HG03342 (cell line): Measurements from ENCODE around the gene PHYH.
"Not testable (repeated sequence)": the region's sequence is repeated elsewhere in the genome, so short reads cannot be mapped to it uniquely, and the experiment has no call there.

Source experiments
- ATAC-seq: cut with Tn5 transposase; IDR thresholded peaks from one replicate; pipeline ENCODE4 v1.9.1; 2021; ENCODE audit warnings: mild to moderate bottlenecking, moderate library complexity; ENCODE audit not compliant: unreplicated experiment

PHYH gene

DNA sequence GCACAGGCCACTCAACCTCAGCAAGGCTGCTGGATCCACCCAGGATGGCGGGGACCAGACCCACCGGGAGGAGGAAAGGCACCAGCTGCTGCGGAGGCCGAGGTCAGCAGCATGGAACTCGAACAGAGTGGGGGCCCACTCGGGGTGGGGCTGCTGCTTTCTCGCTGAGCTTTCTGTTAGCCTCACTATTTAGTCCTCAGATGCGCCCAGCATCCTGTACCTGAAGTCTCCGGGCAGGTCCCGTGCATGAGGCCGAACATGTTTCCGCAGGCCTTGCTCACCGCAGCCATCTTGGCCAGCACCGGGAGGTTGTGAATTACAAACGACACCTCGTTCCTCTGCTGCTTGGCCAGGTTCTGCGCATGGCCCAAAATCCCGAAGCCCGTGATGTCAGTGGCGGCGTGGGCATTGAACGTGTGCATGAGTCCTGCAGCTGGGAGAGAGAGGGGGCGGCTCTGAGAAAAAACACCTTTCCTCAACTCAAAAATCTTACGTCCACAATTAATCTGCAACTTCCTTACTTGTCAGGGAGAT is 22.8 kb upstream of the PHYH start:
- no peak for ATAC-seq

DNA sequence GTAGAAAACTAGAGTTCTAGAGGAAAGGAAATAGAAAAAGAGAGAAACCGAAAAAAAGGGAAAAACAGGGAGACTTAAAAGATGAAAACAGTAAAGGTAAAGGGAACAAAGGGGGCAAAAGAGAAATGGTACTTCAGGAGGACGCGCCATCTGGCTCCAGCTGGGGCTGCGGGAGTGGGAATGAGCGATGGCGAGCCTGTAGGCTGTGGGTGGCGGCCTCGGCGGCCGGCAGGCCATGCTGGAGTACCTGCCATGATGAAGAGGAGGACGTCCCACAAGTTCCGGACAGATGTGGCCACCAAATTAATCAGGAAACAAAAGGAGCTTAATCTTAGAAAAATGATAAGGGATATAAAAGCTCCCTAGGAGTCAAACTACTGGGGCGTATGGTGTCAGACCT is 21.7 kb upstream of the PHYH start:
- no peak for ATAC-seq

DNA sequence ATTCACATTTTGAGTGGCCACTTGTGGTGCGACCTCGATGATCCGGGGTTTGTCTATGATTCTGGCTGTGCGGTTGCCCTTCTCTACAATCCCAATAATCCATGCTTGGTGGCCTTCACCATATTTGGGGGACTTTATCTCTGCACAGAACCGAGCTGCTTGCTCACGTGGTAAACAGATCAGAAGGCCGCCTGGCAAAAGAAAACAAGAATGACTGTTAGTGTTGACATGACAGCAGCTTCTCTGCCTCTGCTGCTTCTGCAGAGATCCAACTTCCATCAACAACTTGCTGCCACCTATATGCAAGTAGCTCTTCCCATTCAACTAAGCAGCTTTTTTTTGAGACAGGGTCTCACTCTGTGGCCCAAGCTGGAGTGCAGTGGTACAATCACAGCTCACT is 19.3 kb upstream of the PHYH start:
- no peak for ATAC-seq

DNA sequence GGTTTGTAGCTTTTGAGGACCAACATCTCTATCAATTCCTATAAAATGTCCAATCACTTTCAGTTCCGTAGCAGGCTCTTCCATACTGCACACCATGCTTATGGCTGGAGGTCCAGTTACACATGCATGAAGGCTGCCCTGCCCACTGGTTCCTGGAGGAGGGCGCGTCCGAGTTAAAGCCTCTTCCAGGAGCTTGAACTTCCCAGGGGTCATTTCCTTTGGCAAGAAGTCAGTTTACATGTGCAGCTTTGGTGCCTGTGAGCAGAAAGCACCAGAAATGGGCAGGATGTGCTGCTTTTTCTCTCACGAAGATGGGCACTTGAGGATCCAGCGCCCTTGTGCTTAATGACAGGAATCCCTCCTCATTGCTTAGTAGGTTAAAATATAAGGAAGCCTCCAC is 17.6 kb upstream of the PHYH start:
- ATAC-seq = no peak

DNA sequence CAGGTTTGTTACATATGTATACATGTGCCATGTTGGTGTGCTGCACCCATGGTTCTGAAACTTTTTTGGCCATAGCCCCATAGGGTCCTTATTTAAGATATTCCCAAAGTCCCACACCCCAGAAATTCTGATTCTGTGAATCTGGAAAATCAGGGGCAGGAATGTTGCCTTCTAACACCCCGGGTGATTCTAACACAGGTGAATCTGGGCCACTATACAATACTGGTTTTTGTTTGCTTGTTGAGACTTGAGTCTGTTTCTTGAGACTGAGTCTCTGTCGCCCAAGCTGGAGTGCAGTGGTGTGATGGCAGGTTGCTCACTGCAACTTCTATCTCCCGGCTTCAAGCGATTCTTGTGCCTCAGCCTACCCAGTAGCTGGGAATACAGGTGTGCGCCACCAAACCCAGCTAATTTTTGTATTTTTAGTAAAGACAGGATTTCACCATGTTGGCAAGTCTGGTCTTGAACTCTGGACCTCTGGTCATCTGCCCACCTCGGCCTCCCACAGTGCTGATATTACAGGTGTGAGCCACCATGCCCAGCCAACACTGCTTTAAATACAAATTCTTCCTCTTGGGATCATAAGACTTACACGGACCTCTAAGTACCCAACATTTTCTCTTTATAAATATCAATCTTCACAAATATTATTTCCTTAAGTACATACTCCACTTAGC is 16.9 kb upstream of the PHYH start:
- no peak for ATAC-seq

DNA sequence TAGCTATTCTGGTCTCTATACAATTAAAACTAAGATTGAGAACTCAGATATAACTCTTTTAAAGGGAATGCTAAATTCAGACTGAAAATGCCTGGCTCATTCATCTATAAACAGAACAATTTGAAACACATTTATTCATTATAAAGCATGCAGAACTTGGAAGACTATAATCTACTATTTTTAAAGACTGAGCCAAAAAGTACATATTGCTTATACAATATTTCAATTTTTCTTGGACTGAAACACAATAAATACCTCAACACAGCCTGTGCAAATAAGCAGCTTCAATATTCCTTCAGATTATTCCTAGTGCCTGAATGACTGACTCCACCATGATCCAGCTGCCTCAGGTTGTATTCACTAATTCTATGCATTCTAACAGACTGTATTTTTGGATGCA is 15.5 kb upstream of the PHYH start:
- ATAC-seq = no peak

DNA sequence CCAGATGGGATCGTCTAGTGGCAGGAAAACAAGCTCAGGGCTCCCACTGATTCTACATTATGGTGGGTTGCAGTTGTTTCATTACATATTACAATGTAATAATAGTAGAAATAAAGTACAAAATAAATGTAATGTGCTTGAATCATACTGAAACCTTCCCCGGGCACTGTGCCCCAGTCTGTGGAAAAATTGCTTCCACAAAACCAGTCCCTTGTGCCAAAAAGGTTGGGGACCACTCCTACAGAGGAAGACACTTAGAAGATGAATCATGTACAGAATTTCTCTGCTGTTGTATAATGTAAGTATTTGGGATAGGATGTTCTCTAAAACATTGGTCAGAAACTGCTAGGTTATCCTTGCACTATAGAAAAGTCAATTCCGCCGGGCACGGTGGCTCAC is 11.3 kb upstream of the PHYH start:
- ATAC-seq = no peak

DNA sequence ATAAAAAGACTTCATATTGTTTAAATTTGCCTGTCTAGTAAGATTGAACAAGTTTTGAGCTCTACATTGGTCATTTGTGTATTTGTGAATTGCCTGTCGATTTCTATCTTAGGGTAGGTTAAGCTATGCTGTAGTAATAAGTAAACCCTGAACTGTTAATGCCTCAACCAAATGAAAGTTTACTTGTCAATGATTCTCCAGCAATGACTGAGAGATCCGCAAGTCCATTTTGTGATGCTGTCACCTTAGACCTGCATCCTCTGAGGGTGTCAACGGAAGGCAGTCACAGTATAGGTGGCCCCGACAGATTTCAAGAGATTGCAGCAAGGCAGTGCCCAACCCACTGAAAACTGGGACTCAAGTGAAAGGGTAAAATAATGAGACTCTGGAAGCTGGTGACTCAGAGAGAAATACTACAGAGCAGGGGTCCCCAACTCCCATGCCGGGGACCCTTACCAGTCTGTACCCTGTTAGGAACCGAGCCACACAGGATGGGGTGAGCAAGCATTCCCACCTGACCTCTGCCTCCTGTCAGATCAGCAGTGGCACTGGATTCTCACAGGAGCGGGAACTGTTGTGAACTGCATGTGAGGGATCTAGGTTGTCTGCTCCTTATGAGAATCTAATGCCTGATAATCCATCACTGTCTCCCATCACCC is 10.8 kb upstream of the PHYH start:
- no peak for ATAC-seq

DNA sequence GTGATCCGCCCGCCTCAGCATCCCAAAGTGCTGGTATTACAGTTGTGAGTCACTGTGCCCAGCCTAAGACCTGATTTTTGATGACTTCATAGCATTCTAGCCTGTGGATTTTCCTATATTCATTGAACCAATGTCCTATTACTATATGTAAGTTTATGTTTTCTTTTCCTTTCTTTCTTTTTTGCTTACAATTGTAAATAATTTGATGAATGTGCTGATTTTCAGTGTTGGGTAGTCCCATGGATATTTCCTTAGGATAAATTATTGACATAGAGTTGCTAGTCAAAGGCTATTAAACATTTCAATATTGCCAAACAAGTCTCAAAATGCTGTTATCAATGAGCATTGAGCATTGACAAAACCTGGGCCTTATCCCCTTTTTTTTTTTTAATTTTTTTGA is 9.9 kb upstream of the PHYH start:
- ATAC-seq = no peak

DNA sequence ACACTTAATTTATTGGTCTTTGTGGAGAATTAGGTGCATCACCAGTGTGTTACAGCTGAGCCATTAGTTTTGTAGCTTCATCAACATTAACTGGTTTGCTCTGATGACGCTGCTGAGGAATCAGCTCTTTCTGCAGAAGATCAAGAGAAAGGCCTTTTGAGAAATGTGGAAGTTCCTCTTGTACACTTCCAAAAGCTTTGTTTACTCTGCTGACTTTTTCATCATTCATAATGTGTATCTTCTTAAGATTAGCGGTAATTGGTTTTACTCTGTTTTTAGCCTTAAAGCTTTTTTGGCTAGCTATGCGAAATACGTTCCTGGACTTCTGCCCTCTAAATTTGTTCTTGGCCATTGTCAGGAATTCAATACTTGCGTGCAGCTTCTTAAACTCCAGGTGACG is 8.2 kb upstream of the PHYH start:
- no peak for ATAC-seq

DNA sequence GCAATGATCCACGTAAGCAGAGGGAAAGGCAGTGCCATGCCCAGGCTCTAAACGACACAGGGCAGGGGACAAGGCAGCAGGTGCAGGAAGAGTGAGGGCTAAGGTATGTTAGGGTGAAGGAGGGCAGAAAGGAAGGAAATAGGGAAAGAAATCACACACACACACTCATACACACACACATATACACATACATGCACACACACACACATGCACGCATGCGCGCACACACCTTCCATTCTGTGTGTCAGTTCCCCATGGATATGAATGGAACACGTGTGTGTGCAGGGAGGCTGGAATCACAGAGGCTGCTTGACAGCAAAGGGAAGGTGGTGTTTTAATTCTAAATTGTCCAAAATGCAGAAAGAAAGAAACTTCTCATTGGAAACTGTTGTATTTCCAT is 6.2 kb upstream of the PHYH start:
- no peak for ATAC-seq

DNA sequence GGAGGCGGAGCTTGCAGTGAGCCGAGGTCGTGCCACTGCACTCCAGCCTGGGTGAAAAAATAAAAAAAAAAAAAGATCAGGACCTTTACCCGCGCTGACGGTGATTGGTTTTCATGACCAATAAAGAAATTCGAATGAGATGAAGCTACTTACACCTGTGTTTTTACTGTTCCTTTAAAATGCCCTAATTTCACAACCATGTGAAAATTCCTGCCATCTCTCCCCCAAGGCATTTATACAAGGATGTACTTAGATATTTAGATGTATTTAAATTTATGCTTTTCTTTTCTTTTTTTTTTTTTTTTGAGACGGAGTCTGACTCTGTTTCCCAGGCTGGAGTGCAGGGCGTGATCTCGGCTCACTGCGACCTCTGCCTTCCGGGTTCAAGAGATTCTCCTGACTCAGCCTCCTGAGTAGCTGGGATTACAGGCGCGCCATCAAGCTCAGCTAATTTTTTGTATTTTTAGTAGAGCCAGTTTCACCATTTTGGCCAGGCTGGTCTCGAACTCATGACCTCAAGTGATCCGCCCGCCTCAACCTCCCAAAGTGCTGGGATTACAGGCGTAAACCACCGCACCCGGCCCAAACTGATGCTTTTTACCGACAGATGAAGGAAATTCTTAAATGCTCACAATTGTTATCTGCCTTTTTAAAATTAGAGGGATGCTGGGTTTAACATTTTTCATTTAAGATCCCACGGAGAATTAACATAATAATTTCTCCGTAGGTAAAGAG is 3.1 kb upstream of the PHYH start:
- ATAC-seq = no peak

DNA sequence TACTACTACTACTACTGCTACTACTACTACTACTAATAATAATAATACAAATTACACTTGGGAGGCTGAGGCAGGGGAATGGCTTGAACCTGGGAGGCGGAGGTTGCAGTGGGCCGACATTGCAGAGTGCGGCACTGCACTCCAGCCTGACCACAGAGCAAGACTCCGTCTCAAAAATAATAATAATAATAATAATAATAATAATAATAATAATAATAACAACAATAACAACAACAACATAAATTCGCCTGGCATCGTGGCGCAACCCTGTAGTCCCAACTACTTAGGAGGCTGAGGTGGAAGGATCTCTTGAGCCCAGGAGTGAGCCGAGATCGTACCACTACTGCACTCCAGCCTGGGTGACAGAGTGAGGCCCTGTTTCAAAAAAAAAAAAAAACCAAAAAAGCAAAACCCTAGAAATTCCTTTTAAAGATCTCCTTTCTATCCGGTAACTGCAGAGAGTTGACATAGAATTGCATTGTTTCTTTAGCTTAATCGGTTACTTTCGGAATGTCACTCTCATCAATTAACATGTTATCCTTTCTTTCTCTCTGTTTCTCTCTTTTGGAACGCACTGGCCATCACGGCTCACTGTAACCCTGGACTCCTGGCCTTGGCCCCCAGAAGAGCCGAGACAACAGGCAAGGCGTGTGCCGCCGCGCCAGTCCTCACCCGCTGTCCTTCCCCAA is 972 bp downstream of the PHYH start:
- ATAC-seq = no peak

DNA sequence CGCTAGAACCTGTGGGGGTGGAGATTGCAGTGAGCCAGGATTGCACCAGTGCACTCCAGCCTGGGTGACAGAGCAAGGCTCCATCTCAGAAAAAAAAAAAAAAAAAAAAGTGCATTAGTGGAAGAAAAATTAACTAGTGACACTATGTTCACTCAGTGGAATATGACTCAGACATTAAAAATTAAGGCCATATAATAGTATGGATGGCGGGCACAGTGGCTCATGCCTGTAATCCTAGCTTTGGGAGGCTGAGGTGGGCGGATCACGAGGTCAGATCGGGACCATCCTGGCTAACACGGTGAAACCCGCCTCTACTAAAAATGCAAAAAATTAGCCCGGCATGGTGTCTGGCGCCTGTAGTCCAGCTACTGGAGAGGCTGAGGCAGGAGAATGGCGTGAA is 3.4 kb downstream of the PHYH start:
- ATAC-seq = no peak

DNA sequence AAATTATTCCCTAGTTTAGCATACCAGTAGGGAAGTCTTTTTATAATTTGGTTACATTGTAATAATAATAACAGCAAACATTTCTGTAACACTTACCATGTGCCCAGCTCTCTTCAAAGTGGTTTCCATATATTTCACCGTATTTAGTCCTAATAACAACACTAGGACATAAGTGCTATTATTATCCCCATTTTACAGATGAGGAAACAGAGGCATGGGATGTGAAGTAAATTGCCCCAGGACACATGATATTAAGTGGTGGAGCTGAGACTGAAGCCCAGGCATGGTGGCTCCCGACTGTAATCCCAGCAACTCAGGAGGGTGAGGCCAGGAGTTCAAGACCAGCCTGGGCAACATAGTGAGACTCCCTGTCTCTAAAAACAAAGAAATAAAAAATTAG is 5.1 kb downstream of the PHYH start:
- ATAC-seq = no peak

DNA sequence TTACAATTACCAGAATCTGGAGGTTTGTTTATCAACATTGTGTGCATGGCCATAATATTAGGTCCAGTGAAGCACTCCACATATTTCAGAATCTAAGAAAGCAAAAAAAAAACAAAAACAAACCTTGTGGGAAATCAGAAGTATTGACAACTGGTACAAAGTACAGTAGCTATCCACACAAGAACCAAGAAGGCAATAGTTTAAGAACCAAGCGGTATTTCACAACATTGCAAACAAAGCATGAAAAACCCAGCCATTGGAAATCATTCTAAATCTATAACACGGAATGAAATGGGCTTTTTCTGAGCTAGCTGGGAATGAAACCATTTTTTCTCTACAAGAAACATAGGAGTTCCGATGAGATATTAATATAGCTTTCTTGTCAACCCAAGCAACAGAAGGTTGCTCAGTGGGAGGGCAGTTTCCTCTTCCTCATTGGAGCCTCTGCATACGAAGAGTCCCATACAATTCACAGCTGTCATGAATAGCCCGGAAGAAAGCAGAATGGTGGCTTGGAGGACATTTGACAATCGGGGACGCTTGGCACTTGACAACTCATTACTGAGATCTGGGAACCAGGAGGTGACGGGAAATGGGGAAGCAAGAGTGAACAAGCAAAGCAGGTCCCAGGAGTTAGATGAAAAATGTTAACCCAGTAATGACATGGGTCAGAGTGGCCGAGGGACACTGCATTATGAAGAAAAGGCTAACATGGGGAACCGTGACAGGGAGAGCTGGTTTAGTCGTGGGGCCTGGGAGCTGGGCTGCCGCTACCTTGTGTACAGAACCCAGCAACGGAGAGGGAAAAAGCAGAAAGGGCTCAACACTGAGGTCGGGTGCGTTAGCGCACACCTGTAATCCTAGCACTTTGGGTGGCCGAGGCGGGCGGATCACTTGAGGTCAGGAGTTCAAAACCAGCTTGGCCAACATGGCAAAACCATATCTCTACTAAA is 7.8 kb downstream of the PHYH start:
- no peak for ATAC-seq

DNA sequence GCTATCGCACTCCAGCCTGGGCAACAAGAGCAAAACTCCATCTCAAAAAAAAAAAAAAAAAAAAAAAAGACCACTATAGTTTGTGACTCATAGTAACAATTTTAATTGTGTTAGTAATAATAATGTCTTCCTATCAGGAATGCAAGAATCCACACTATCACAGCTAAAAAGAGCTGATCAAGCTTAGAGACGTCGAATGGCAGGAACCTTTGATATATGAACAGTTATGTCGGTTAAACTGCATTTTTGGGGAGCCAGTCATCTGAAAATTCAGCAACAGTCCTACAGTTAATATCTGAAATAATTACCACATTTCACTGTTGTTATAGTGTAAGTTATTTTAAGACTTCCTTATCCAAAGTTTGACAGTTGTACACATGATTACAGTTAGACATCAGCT is 8.8 kb downstream of the PHYH start:
- ATAC-seq = no peak

DNA sequence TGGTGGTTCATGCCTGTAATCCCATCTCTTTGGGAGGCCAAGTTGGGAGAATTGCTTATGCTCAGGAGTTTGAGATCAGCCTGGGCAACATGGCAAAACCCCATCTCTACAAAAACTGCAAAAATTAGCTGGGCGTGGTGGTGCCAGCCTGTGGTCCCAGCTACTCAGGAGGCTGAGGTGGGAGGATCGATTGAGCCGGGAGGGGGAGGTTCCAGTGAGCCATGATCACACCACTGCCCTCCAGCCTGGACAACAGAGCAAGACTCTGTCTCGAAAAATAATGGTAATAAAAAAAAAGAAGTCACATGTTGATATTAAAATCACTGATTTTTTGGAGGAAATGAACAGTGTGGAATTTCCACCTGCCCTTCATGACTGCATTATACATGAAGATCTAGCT is 15.8 kb downstream of the PHYH start:
- ATAC-seq = no peak

DNA sequence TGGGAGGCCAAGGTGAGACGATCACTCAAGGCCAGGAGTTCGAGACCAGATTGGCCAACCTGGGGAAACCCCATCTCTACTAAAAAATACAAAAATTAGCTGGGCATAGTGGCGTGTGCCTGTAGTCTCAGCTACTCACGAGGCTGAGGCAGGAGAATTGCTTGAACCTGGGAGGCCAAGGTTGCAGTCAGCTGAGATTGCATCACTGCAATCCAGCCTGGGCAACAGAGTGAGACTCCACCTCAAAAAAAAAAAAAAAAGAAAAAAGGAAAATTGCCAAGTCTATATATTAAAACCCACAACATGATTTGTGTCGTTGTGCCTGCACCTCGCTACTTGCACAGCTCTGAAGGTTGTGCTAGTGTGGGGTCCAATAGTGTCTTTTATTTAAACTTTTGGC is 17.5 kb downstream of the PHYH start:
- ATAC-seq = not testable (repeated sequence)

DNA sequence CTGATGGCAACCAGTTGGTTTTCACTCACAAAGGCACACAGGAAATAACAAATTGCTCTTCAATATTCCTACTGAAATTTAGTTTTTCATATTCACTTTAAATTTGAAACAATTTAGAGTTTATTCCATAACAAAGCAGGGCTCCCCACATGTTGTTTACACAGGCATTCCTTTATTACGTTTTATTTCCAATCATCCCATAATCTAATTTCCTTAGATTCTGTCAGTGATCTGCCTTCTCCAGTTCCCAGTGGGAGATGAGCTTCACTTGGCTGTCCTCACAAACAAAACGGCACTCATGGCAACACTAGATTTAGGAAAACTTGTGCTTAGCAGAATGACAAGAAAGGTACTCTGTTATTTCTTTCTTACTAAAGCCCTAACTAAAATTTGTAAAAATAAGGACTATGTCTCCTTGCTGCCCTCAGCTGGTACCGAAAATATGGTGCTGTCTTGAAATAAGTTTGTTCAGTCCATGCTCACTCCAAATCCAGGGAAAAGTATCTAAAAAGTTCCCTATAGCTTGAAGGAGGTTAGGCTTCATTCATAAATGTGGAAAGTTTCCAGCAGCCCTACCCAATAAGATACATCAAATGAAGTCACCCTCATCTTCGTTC is 23.0 kb downstream of the PHYH start:
- no peak for ATAC-seq
